Type B pancreatic cell (in vitro differentiated cells): ENCODE measurements around the gene ZNF691. TPM values are rescaled to one million over a fixed set of nuclear protein-coding genes. Genes with fewer than 3 reads are reported as not detected.

Source experiments
- DNase-seq: peaks from one replicate; pipeline ENCODE4 v3.0.0; 2021; ENCODE audit warnings: mixed read lengths; ENCODE audit not compliant: unreplicated experiment; ENCODE audit errors: extremely low spot score
- H3K27ac Mint-ChIP-seq: 2 replicates; pipeline ENCODE4 v1.8.0; 2021; ENCODE audit warnings: mild to moderate bottlenecking, mixed read lengths
- H3K27me3 Mint-ChIP-seq: 2 replicates; pipeline ENCODE4 v1.8.0; 2021; ENCODE audit warnings: mixed read lengths
- H3K36me3 Mint-ChIP-seq: 2 replicates; pipeline ENCODE4 v1.8.0; 2021; ENCODE audit warnings: mixed read lengths
- H3K4me1 Mint-ChIP-seq: one replicate; pipeline ENCODE4 v1.8.0; 2021; ENCODE audit warnings: mixed read lengths; ENCODE audit not compliant: unreplicated experiment
- H3K4me3 Mint-ChIP-seq: 2 replicates; pipeline ENCODE4 v1.8.0; 2021; ENCODE audit warnings: mild to moderate bottlenecking, mixed read lengths
- H3K9me3 Mint-ChIP-seq: 2 replicates; pipeline ENCODE4 v1.8.0; 2021; ENCODE audit warnings: mixed read lengths
- CTCF ChIP-seq: fragments of 200-600 bp; sonication (generic); conservative IDR thresholded peaks from 2 replicates; pipeline ENCODE4 v1.5.0; 2021; ENCODE audit warnings: antibody characterized with exemption, mild to moderate bottlenecking
- long read RNA-seq: library from polyadenylated mRNA; unstranded; transcript quantifications from one replicate; pipeline ENCODE4 v2.0.0, GENCODE V29; 2020
- total RNA-seq: library from RNA; stranded (reverse); gene quantifications from 2 replicates; pipeline ENCODE4 v1.2.1, GENCODE V29; 2021; ENCODE audit warnings: low replicate concordance

Gene ZNF691
- 11.2 and 18.0 TPM in 2 replicates for total RNA-seq
- long read RNA-seq, transcript ZNF691-201 (4 exons, 1,910 nt): minor isoform, 19 of 65 reads
- long read RNA-seq, transcript ZNF691-205 (3 exons, 1,683 nt): major isoform, 23 of 65 reads
- long read RNA-seq, transcript ZNF691-206 (2 exons, 1,577 nt): minor isoform, 11 of 65 reads
- long read RNA-seq, partial matches to known transcripts: 5 of 65 reads
- long read RNA-seq, other reads (novel, unspliced or antisense): 7 of 65 reads

- Mint-ChIP-seq H3K9me3 (peaks cover 13% of the 10 kb centered on the region), H3K36me3 (peaks cover 30% of the 10 kb centered on the region)
Observed at GRCh38 chr1:42846257-42847110, at the start of gene ZNF691. Gene ZNF691 (plus strand): TSS chr1:42846613. CDS start chr1:42849659, 3,046 bp downstream.

GRCh38 chr1:42797414-42797813 lies 49.0 kb upstream of the ZNF691 start:
- Mint-ChIP-seq H3K9me3 (no peaks in the 10 kb centered on the region), H3K4me3 (no peak overlapping the region), H3K36me3 (no peaks in the 10 kb centered on the region), H3K27me3 (peaks cover 5% of the 10 kb centered on the region), H3K4me1 (no peaks in the 10 kb centered on the region), H3K27ac (no peak overlapping the region)
- TF ChIP-seq CTCF: no peak
- DNase-seq: no peak

More at GRCh38 chr1:42846257-42847110, at the start of gene ZNF691:
- Mint-ChIP-seq H3K27ac (peak within 1 kb of the TSS; percentile 45), H3K4me1 (peaks cover 24% of the 10 kb centered on the region), H3K4me3 (peak within 1 kb of the TSS; percentile 97), H3K27me3 (no peaks in the 10 kb centered on the region)
- peak; percentile 60 for TF ChIP-seq CTCF
- DNase-seq: peak; percentile 89

- Mint-ChIP-seq H3K9me3 (no peaks in the 10 kb centered on the region), H3K4me3 (no peak overlapping the region), H3K27me3 (peaks cover 5% of the 10 kb centered on the region), H3K4me1 (no peaks in the 10 kb centered on the region), H3K36me3 (no peaks in the 10 kb centered on the region), H3K27ac (no peak overlapping the region)
- DNase-seq: no peak
- TF ChIP-seq CTCF: no peak
Observed at GRCh38 chr1:42797979-42798378, 48.4 kb upstream of the ZNF691 start.

- Mint-ChIP-seq H3K9me3 (no peaks in the 10 kb centered on the region), H3K4me3 (no peak overlapping the region), H3K27ac (no peak overlapping the region), H3K27me3 (no peaks in the 10 kb centered on the region), H3K36me3 (peaks cover 13% of the 10 kb centered on the region), H3K4me1 (no peaks in the 10 kb centered on the region)
- TF ChIP-seq CTCF: no peak
- no peak for DNase-seq
Observed at GRCh38 chr1:42801832-42802473, 44.5 kb upstream of the ZNF691 start.

- no peak for TF ChIP-seq CTCF
- Mint-ChIP-seq H3K36me3 (peaks cover 22% of the 10 kb centered on the region), H3K27me3 (no peaks in the 10 kb centered on the region), H3K4me3 (no peak overlapping the region), H3K9me3 (no peaks in the 10 kb centered on the region), H3K27ac (no peak overlapping the region), H3K4me1 (no peaks in the 10 kb centered on the region)
- DNase-seq: no peak
Observed at GRCh38 chr1:42806171-42806570, 40.2 kb upstream of the ZNF691 start.
